ENCODE data around the gene GNPTG.

Gene GNPTG

DNA sequence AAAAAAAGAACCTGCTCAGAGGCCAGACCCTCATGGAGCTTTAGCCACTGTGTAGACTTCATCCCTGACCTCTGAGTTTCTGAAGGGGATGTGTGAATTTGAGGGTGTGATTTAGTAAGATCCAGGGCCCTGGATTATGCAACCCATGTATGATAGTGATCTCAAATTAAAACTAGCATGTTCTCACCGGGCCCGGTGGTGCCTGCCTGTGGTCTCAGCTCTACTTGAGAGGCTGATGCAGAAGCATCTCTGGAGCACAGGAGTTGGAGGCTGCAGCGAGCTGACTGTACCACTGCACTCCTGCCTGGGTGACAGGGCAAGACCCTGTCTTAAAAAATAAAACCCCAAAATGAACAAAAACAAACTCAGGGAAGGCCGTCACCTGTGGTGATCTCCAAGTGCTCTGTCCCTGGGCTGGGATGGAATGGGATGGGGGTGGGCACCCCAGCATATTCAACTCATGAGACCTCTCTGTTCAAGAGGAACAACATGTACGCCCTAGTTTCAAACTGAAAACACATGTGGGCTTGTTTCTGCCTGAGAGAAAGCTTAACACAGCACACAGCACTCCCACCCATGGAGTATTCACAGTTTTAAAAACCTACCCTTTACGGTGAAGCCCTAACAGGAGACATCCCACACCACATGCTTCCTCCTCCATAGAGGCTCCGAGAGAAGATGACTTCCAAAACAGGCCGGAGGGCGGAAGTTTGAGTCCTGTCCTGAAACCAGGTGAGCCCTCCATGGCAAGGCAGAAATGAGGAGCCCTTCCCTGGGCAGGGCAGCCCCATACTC is 30.1 kb downstream of the GNPTG start:
- Histone ChIP-seq H3K4me3 (ENCODE audit: low read depth in 1 of 2, low read length in 2 of 2) (no peak overlapping the region), H3K36me3 (ENCODE audit: insufficient read depth, low read length) (peaks cover 17% of the 10 kb centered on the region), H3K27ac (ENCODE audit: low read depth, low read length) (no peak overlapping the region), H3K9me3 (ENCODE audit: low read length) (no peaks in the 10 kb centered on the region), H3K4me1 (ENCODE audit: insufficient read depth, low read length) (peaks cover 12% of the 10 kb centered on the region), H3K9ac (ENCODE audit: low read length) (no peak overlapping the region), H3K27me3 (ENCODE audit: control insufficient read depth in 1 of 2, insufficient read depth in 2 of 2, low read length in 2 of 2) (no peaks in the 10 kb centered on the region)

DNA sequence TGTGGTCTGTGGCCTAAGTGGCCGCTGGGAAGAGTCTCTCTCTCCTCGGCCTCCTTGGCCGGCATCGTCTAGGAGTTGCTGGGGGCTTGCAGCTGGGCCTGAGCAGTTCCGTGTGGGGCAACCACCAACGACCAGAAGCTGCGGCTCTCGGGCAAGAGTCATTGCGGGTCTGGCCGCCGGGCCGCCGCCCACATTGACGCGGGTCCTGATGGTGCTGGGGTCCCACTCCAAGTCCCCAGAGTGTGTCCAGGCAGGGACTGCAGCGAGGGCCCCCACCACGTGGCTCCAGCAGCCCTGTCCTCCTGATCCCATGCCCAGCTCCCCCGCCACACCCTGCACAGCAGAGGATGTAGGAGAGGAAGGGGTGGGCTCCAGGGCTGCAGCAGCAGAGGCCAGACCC is 31.8 kb downstream of the GNPTG start:
- H3K4me3 ChIP-seq (ENCODE audit: low read depth in 1 of 2, low read length in 2 of 2) = no peak overlapping the region
- peaks cover 17% of the 10 kb centered on the region for H3K36me3 ChIP-seq (ENCODE audit: insufficient read depth, low read length)
- no peak overlapping the region for H3K9ac ChIP-seq (ENCODE audit: low read length)
- no peaks in the 10 kb centered on the region for H3K9me3 ChIP-seq (ENCODE audit: low read length)
- no peak overlapping the region for H3K27ac ChIP-seq (ENCODE audit: low read depth, low read length)
- H3K4me1 ChIP-seq (ENCODE audit: insufficient read depth, low read length) = peaks cover 4% of the 10 kb centered on the region
- H3K27me3 ChIP-seq (ENCODE audit: control insufficient read depth in 1 of 2, insufficient read depth in 2 of 2, low read length in 2 of 2) = no peaks in the 10 kb centered on the region

DNA sequence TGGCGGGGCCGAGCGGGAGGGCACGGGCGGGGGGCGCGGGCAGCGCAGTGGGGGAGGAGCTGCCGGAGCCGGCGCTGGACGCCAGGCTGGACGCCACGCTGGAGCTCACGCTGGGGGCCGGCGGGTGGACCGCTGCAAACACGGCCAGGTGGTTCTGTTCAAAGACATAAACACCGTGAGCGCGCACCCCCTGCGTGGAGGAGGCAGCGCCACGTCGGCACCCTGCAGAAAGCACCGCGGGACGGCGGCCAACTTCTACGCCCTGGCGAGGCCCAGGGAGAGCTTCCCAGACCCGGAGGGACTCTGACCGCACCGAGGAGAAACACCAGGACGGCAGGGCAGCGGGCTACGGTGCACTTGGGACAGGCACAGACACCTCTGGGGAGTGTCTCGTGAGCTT is 33.5 kb downstream of the GNPTG start:
- H3K27ac ChIP-seq (ENCODE audit: low read depth, low read length) = no peak overlapping the region
- peaks cover 26% of the 10 kb centered on the region for H3K36me3 ChIP-seq (ENCODE audit: insufficient read depth, low read length)
- no peak overlapping the region for H3K9ac ChIP-seq (ENCODE audit: low read length)
- H3K4me1 ChIP-seq (ENCODE audit: insufficient read depth, low read length) = no peaks in the 10 kb centered on the region
- H3K9me3 ChIP-seq (ENCODE audit: low read length) = no peaks in the 10 kb centered on the region
- no peaks in the 10 kb centered on the region for H3K27me3 ChIP-seq (ENCODE audit: control insufficient read depth in 1 of 2, insufficient read depth in 2 of 2, low read length in 2 of 2)
- H3K4me3 ChIP-seq (ENCODE audit: low read depth in 1 of 2, low read length in 2 of 2) = no peak overlapping the region

DNA sequence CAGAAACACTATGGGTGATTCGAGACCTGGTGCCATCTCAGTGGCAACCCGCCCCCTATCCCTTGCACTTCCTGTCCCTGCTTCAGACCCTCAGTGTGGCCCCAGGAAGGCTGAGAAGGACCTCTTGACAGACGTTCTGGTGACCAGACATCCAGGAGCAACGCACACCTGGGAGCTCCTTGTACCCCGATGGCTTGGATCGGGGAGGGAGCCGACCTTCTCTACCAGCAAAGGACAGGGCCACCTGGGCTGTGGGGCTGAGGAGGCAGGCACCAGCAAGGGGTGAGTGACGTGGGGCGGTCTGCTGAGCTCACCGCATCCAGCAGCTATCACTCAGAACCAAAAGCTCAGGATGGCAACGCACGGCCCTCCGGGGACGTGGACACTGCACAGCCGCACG is 35.6 kb downstream of the GNPTG start:
- no peak overlapping the region for H3K9ac ChIP-seq (ENCODE audit: low read length)
- H3K27ac ChIP-seq (ENCODE audit: low read depth, low read length) = no peak overlapping the region
- no peaks in the 10 kb centered on the region for H3K9me3 ChIP-seq (ENCODE audit: low read length)
- H3K27me3 ChIP-seq (ENCODE audit: control insufficient read depth in 1 of 2, insufficient read depth in 2 of 2, low read length in 2 of 2) = no peaks in the 10 kb centered on the region
- no peaks in the 10 kb centered on the region for H3K4me1 ChIP-seq (ENCODE audit: insufficient read depth, low read length)
- peaks cover 21% of the 10 kb centered on the region for H3K36me3 ChIP-seq (ENCODE audit: insufficient read depth, low read length)
- no peak overlapping the region for H3K4me3 ChIP-seq (ENCODE audit: low read depth in 1 of 2, low read length in 2 of 2)

DNA sequence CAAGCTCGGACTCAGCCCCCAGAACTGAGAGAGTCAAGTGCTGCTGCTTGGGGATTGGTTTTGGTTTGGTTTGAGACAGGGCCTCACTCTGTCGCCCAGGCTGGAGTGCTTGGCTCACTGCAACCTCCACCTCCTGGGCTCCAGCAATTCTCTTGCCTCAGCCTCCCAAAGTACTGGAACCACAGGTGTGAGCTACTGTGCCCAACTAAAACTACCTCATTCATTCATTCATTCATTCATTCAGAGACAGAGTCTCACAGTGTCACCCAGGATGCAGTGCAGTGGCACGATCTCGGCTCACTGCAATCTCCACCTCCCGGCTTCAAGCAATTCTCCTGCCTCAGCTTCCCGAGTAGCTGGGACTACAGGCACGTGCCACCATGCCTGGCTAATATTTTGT is 38.0 kb downstream of the GNPTG start:
- Histone ChIP-seq H3K9me3 (ENCODE audit: low read length) (no peaks in the 10 kb centered on the region), H3K9ac (ENCODE audit: low read length) (no peak overlapping the region), H3K36me3 (ENCODE audit: insufficient read depth, low read length) (peaks cover 41% of the 10 kb centered on the region), H3K27me3 (ENCODE audit: control insufficient read depth in 1 of 2, insufficient read depth in 2 of 2, low read length in 2 of 2) (no peaks in the 10 kb centered on the region), H3K27ac (ENCODE audit: low read depth, low read length) (no peak overlapping the region), H3K4me1 (ENCODE audit: insufficient read depth, low read length) (no peaks in the 10 kb centered on the region), H3K4me3 (ENCODE audit: low read depth in 1 of 2, low read length in 2 of 2) (no peak overlapping the region)

DNA sequence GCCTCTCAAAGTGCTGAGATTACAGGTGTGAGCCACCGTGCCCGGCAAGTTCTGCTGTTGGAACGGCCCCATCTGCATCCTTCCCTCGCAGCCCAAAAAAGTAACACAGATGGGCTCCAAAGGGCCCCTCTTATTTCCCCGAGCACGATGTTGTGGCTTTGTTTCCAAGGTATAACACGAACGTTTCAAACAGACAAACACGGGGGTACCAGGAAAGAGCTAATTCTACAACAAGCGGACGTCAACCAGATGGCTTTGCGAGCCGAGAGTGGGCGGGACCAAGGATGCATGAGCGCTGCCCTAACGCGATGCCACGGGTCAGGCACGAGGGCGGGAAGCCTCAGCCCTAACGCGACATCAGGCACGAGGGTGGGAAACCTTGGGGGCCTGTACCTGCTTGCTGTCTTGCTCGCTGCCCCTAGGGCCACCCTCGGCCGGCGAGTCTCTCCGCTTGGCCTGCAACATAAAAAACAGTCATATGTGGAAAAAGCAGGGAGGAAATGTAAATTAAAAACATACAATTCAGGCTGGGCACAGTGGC is 38.6 kb downstream of the GNPTG start:
- no peaks in the 10 kb centered on the region for H3K9me3 ChIP-seq (ENCODE audit: low read length)
- no peak overlapping the region for H3K4me3 ChIP-seq (ENCODE audit: low read depth in 1 of 2, low read length in 2 of 2)
- no peaks in the 10 kb centered on the region for H3K4me1 ChIP-seq (ENCODE audit: insufficient read depth, low read length)
- H3K27me3 ChIP-seq (ENCODE audit: control insufficient read depth in 1 of 2, insufficient read depth in 2 of 2, low read length in 2 of 2) = no peaks in the 10 kb centered on the region
- peaks cover 41% of the 10 kb centered on the region for H3K36me3 ChIP-seq (ENCODE audit: insufficient read depth, low read length)
- no peak overlapping the region for H3K9ac ChIP-seq (ENCODE audit: low read length)
- no peak overlapping the region for H3K27ac ChIP-seq (ENCODE audit: low read depth, low read length)

DNA sequence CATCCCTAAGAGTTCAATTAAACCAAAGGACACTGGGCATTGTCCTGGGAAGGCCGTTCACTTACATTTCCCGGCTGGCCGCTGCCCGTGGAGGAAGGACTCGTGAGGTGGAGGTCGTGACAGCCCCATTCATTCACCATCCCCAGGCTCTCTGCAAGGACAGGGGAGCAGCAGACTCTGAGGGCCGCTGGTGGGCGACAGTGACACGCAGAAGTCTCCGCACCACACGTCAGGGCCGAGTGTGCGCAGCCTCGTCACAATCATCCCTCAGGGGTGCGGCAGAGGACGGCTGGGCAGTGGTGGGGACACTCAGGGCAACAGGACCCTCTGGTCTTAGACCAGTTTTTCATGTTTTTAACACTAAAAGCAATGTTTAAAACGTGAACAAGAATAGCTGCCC is 41.1 kb downstream of the GNPTG start:
- Histone ChIP-seq H3K9me3 (ENCODE audit: low read length) (no peaks in the 10 kb centered on the region), H3K4me3 (ENCODE audit: low read depth in 1 of 2, low read length in 2 of 2) (no peak overlapping the region), H3K4me1 (ENCODE audit: insufficient read depth, low read length) (no peaks in the 10 kb centered on the region), H3K9ac (ENCODE audit: low read length) (no peak overlapping the region), H3K27me3 (ENCODE audit: control insufficient read depth in 1 of 2, insufficient read depth in 2 of 2, low read length in 2 of 2) (no peaks in the 10 kb centered on the region), H3K27ac (ENCODE audit: low read depth, low read length) (no peak overlapping the region), H3K36me3 (ENCODE audit: insufficient read depth, low read length) (peaks cover 53% of the 10 kb centered on the region)

DNA sequence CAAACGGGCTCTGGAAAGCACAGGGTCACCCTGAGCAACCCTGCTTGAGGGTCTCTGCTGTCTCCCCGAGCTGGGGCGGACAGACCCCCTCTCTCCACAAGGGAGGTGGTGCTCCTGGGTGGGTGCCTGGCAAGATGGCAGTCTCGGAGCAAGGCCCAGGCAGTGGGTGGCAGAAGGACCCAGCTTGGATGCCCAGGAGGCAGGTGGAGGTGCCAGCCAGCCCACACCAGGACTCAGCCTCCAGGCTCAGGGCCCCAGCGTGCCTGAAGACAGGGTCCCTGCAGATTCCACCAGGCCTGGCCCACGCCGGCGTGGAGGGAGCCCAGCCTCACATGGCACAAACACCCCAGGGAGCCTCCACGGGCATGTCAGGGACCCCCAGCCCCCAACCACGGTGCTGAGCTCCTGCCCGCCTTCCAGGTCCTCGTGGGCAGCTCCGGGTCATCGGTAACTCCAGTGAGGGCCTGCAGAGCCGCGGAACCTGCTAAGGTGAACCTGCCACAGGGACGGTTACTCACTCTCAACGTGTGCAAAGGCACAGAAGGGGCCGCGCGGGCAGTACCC is 42.0 kb downstream of the GNPTG start:
- no peak overlapping the region for H3K9ac ChIP-seq (ENCODE audit: low read length)
- H3K27me3 ChIP-seq (ENCODE audit: control insufficient read depth in 1 of 2, insufficient read depth in 2 of 2, low read length in 2 of 2) = no peaks in the 10 kb centered on the region
- H3K9me3 ChIP-seq (ENCODE audit: low read length) = no peaks in the 10 kb centered on the region
- H3K4me3 ChIP-seq (ENCODE audit: low read depth in 1 of 2, low read length in 2 of 2) = no peak overlapping the region
- peaks cover 62% of the 10 kb centered on the region for H3K36me3 ChIP-seq (ENCODE audit: insufficient read depth, low read length)
- no peak overlapping the region for H3K27ac ChIP-seq (ENCODE audit: low read depth, low read length)
- H3K4me1 ChIP-seq (ENCODE audit: insufficient read depth, low read length) = no peaks in the 10 kb centered on the region

DNA sequence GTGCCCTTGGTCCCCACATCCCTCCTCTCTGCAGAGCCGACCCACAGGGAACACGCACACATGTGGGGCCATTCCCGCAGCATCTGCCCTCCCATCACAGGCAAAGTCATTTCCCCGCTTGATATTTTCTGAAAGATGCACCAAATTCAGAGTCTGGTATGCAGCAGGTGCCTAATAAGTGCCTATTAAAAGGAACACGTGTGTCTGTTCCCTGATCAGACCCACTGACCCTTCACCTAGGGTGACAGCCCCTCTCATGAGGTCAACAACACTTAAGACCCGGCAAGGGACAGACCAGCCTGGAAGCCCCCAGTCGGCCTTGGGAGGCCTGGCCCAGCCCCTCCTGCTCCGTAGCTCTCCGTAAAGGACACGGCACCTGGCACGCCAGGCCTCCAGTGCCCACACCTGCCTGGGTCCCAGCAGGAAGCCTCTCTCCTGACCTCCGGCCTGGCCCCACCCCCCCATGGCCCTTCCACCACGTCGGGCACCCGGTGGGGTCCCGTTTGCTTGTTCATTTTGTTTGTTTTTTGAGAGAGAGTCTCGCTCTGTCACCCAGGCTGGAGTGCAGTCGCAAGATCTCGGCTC is 42.7 kb downstream of the GNPTG start:
- Histone ChIP-seq H3K4me3 (ENCODE audit: low read depth in 1 of 2, low read length in 2 of 2) (no peak overlapping the region), H3K27me3 (ENCODE audit: control insufficient read depth in 1 of 2, insufficient read depth in 2 of 2, low read length in 2 of 2) (no peaks in the 10 kb centered on the region), H3K27ac (ENCODE audit: low read depth, low read length) (no peak overlapping the region), H3K9ac (ENCODE audit: low read length) (no peak overlapping the region), H3K36me3 (ENCODE audit: insufficient read depth, low read length) (peaks cover 64% of the 10 kb centered on the region), H3K9me3 (ENCODE audit: low read length) (no peaks in the 10 kb centered on the region), H3K4me1 (ENCODE audit: insufficient read depth, low read length) (no peaks in the 10 kb centered on the region)

DNA sequence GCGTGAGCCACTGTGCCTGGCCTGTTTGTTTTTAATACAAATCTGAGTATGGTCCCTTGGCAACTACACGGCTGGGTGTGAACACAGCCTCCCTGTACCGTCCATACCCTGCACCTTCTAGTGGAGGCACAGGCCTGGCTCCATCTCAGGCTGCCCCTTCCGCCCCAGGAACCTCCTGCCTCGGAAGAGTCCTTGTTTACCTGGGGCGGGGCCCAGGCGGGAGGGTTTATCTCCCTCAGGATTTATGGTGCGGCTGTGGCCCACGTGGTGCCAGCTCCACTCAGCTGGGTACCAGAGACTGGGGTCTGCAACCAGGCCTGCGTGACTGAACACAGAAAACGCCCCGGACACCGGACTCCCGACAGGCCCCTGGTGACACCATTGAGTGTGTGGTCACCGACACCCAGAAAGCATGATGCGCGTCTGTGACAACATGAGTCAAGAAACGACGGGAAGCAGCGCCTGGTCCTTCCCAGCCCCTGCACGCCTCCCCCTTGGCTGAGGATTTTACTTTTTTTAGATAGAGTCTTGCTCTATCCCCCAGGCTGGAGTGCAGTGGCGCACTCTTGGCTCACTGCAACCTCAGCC is 43.8 kb downstream of the GNPTG start:
- Histone ChIP-seq H3K9me3 (ENCODE audit: low read length) (no peaks in the 10 kb centered on the region), H3K27ac (ENCODE audit: low read depth, low read length) (no peak overlapping the region), H3K4me3 (ENCODE audit: low read depth in 1 of 2, low read length in 2 of 2) (no peak overlapping the region), H3K27me3 (ENCODE audit: control insufficient read depth in 1 of 2, insufficient read depth in 2 of 2, low read length in 2 of 2) (no peaks in the 10 kb centered on the region), H3K4me1 (ENCODE audit: insufficient read depth, low read length) (no peaks in the 10 kb centered on the region), H3K9ac (ENCODE audit: low read length) (no peak overlapping the region), H3K36me3 (ENCODE audit: insufficient read depth, low read length) (peaks cover 66% of the 10 kb centered on the region)

DNA sequence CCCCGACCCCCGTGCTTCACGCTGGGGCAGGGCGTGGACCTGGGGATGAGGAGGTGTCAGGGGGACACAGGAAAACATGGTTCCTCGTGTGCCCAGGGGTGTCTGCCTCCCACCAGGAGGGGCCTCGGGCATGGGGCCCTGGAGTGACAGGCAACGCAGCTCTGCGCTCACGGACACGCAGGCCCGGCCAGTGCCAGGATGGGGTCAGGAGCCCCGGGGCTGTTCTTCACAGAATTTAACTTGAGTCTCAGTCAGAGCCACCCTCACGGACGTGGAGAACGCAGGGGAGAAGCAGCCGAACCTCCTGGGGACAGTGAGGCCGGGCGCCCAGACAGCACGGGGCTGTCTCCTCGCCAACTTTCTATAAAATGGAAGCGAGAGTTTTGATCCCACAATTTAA is 46.0 kb downstream of the GNPTG start:
- Histone ChIP-seq H3K36me3 (ENCODE audit: insufficient read depth, low read length) (peaks cover 69% of the 10 kb centered on the region), H3K9me3 (ENCODE audit: low read length) (no peaks in the 10 kb centered on the region), H3K4me3 (ENCODE audit: low read depth in 1 of 2, low read length in 2 of 2) (no peak overlapping the region), H3K27ac (ENCODE audit: low read depth, low read length) (no peak overlapping the region), H3K4me1 (ENCODE audit: insufficient read depth, low read length) (no peaks in the 10 kb centered on the region), H3K27me3 (ENCODE audit: control insufficient read depth in 1 of 2, insufficient read depth in 2 of 2, low read length in 2 of 2) (no peaks in the 10 kb centered on the region), H3K9ac (ENCODE audit: low read length) (no peak overlapping the region)
